GM21825 (cell line): Measurements from ENCODE around the gene ZNF560.
A peak's percentile ranks its signal among the peaks of the same experiment; 100 is the strongest.

ENCODE experiments used
- ATAC-seq: cut with Tn5 transposase; IDR thresholded peaks from one replicate; pipeline ENCODE4 v1.9.1; 2021; ENCODE audit warnings: mild to moderate bottlenecking, moderate library complexity; ENCODE audit not compliant: unreplicated experiment

ZNF560 gene

GRCh38 chr19:9436358-9436757 is 62.1 kb downstream of the ZNF560 start:
- ATAC-seq, result no peak

GRCh38 chr19:9435279-9436268 is 62.8 kb downstream of the ZNF560 start, which contains the start of gene ZNF266:
ZNF266 (minus strand) TSS chr19:9435573; CDS start chr19:9420089, 15,484 bp downstream.
- peak; percentile 85 for ATAC-seq

DNA sequence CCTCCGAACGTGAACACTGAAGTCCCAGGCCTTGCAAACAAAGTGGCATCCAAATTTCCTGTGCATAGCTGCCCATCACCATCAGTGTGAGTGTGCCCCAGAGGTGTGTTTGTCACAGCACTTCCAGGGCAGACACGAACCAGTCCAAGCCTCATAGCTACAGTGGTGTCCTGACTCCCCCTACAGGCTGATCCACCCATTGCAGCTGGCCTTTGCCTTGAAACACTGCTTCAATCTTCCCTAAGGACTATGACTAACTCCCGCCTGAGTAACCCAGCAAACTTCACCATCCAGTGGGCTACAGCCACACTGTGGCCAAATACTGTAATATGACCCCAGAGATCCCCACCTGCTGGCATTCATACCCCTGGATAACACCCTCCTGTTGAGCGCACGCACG is 66.9 kb downstream of the ZNF560 start:
- ATAC-seq, result no peak

- ATAC-seq, result no peak
Observed at GRCh38 chr19:9430444-9430843, 68.0 kb downstream of the ZNF560 start.

GRCh38 chr19:9427941-9428340 is 70.5 kb downstream of the ZNF560 start:
- no peak for ATAC-seq
